Activated CD8-positive, alpha-beta T cell treated with anti-CD3 and anti-CD28 coated beads, Interleukin-2, amount 10 ng/mL, durations not matched to agents 7 days and 5 days (primary cell): ENCODE results near the gene MTERF4. TPM values are rescaled to one million over a fixed set of nuclear protein-coding genes. Genes with fewer than 3 reads are reported as not detected.

Experiments
- ATAC-seq: fragments of 150-1000 bp; cut with Tn5 transposase; one replicate; pipeline ENCODE4 v1.10.0; 2021; ENCODE audit warnings: moderate library complexity
- CTCF ChIA-PET: fragments of 350-600 bp; sonication (Branson Sonifier 250); formaldehyde crosslinking; loops from one replicate; lab custom pipeline; 2021; ENCODE audit warnings: antibody characterized with exemption; lab: Charles Lee
- POLR2A ChIA-PET: fragments of 350-600 bp; sonication (Branson Sonifier 250); formaldehyde crosslinking; loops from one replicate; lab custom pipeline; 2021; ENCODE audit warnings: antibody characterized with exemption; lab: Charles Lee
- DNase-seq: peaks from one replicate; pipeline ENCODE4 v3.0.0-alpha.2; 2020
- H3K27ac Mint-ChIP-seq: one replicate; pipeline ENCODE4 v1.8.0; 2021; ENCODE audit warnings: mild to moderate bottlenecking, mixed read lengths
- H3K27me3 Mint-ChIP-seq: one replicate; pipeline ENCODE4 v1.8.0; 2021; ENCODE audit warnings: low read depth, mixed read lengths
- H3K36me3 Mint-ChIP-seq: one replicate; pipeline ENCODE4 v1.8.0; 2021; ENCODE audit warnings: low read depth, mixed read lengths
- H3K4me1 Mint-ChIP-seq: one replicate; pipeline ENCODE4 v1.8.0; 2021; ENCODE audit warnings: low read depth, mixed read lengths
- H3K4me3 Mint-ChIP-seq: one replicate; pipeline ENCODE4 v1.8.0; 2021; ENCODE audit warnings: mild to moderate bottlenecking, mixed read lengths
- H3K9me3 Mint-ChIP-seq: one replicate; pipeline ENCODE4 v1.8.0; 2022; ENCODE audit warnings: mixed read lengths; ENCODE audit not compliant: insufficient read depth
- total RNA-seq, 2 experiments: library from RNA; stranded (reverse); gene quantifications; one replicate each; pipeline ENCODE4 v1.2.3, GENCODE V29; 2021

MTERF4 gene
- 10 to 100 TPM; 24.1 to 26.3 TPM for total RNA-seq

- H3K27me3 Mint-ChIP-seq = no peaks in the 10 kb centered on the region
- peaks cover 28% of the 10 kb centered on the region for H3K36me3 Mint-ChIP-seq
- CTCF ChIA-PET = interaction anchor here (0.9 to 2.1 kb wide), 4 partner anchors 13 to 49 kb away, joined by 3 to 8 read pairs (median 6); partner anchors contain the start of gene PPP1R7
- peak within 1 kb of the TSS; percentile 96 for H3K4me3 Mint-ChIP-seq
- peak within 1 kb of the TSS; percentile 98 for H3K27ac Mint-ChIP-seq
- peaks cover 41% of the 10 kb centered on the region for H3K4me1 Mint-ChIP-seq
- peak; percentile 89 for DNase-seq
- ATAC-seq = peak; percentile 97
- POLR2A ChIA-PET = interaction anchor here (0.5 to 2.0 kb wide), 8 partner anchors 8 to 478 kb away, joined by 3 to 18 read pairs (median 6); partner anchors contain the start of genes PASK and PPP1R7
- no peaks in the 10 kb centered on the region for H3K9me3 Mint-ChIP-seq
Measured at GRCh38 chr2:241102239-241102803, at the start of gene MTERF4. Gene MTERF4, minus strand, starts transcription at chr2:241102287. Its CDS starts 14 bp downstream, at chr2:241102273.

- Mint-ChIP-seq H3K9me3 (no peaks in the 10 kb centered on the region), H3K4me3 (peak overlapping the region; percentile 96), H3K4me1 (peaks cover 36% of the 10 kb centered on the region), H3K27ac (peak overlapping the region; percentile 91), H3K27me3 (no peaks in the 10 kb centered on the region), H3K36me3 (peaks cover 16% of the 10 kb centered on the region)
- POLR2A ChIA-PET = interaction anchor here (0.6 to 5.1 kb wide), 7 partner anchors 11 to 49 kb away, joined by 3 to 37 read pairs (median 5); partner anchors contain the start of gene MTERF4
- CTCF ChIA-PET = interaction anchor here (0.7 to 4.4 kb wide), 6 partner anchors 12 to 73 kb away, joined by 3 to 30 read pairs (median 3); partner anchors contain the start of gene MTERF4
- ATAC-seq (no peak), DNase-seq (no peak)
Measured at GRCh38 chr2:241150660-241151530, 48.8 kb upstream of the MTERF4 start.

- peaks cover 36% of the 10 kb centered on the region for H3K4me1 Mint-ChIP-seq
Measured at GRCh38 chr2:241149925-241150659, 48.0 kb upstream of the MTERF4 start, which contains the start of gene PPP1R7. Gene PPP1R7, plus strand, starts transcription at chr2:241150467. Its CDS starts 29 bp downstream, at chr2:241150496.

GRCh38 chr2:241149675-241149924, 47.5 kb upstream of the MTERF4 start:
- Mint-ChIP-seq H3K9me3 (no peaks in the 10 kb centered on the region), H3K27me3 (no peaks in the 10 kb centered on the region), H3K27ac (peak overlapping the region; percentile 91), H3K4me1 (peaks cover 36% of the 10 kb centered on the region), H3K36me3 (peaks cover 12% of the 10 kb centered on the region), H3K4me3 (peak overlapping the region; percentile 96)
- ChIA-PET CTCF (interaction anchor here (0.7 to 4.4 kb wide), 7 partner anchors 18 to 710 kb away, joined by 3 to 30 read pairs (median 3); no protein-coding TSS in a partner anchor), POLR2A (interaction anchor here (0.6 to 5.1 kb wide), 10 partner anchors 10 to 141 kb away, joined by 3 to 37 read pairs (median 4); partner anchors contain the start of gene MTERF4)
- ATAC-seq (peak; percentile 38), DNase-seq (no peak)

More at GRCh38 chr2:241149925-241150659, 48.0 kb upstream of the MTERF4 start, which contains the start of gene PPP1R7:
- peak within 1 kb of the TSS; percentile 96 for H3K4me3 Mint-ChIP-seq
- DNase-seq = peak; percentile 96
- peak; percentile 83 for ATAC-seq
- ChIA-PET CTCF (interaction anchor here (0.8 to 4.4 kb wide), 8 partner anchors 18 to 710 kb away, joined by 3 to 30 read pairs (median 3); partner anchors contain the start of gene MTERF4), POLR2A (interaction anchor here (0.6 to 5.1 kb wide), 10 partner anchors 10 to 141 kb away, joined by 3 to 37 read pairs (median 4); partner anchors contain the start of gene MTERF4)
- peaks cover 14% of the 10 kb centered on the region for H3K36me3 Mint-ChIP-seq
- no peaks in the 10 kb centered on the region for H3K27me3 Mint-ChIP-seq
- no peaks in the 10 kb centered on the region for H3K9me3 Mint-ChIP-seq
- peak within 1 kb of the TSS; percentile 91 for H3K27ac Mint-ChIP-seq

- no peaks in the 10 kb centered on the region for H3K27me3 Mint-ChIP-seq
- ChIA-PET CTCF (interaction anchor here (0.7 to 4.4 kb wide), 8 partner anchors 17 to 711 kb away, joined by 3 to 30 read pairs (median 3); no protein-coding TSS in a partner anchor), POLR2A (interaction anchor here (0.6 to 5.1 kb wide), 8 partner anchors 11 to 140 kb away, joined by 3 to 37 read pairs (median 5); partner anchors contain the start of gene MTERF4)
- DNase-seq (peak; percentile 97), ATAC-seq (peak; percentile 85)
- no peaks in the 10 kb centered on the region for H3K9me3 Mint-ChIP-seq
- peak within 1 kb of the TSS; percentile 96 for H3K4me3 Mint-ChIP-seq
- peak within 1 kb of the TSS; percentile 91 for H3K27ac Mint-ChIP-seq
- peaks cover 12% of the 10 kb centered on the region for H3K36me3 Mint-ChIP-seq
- peaks cover 36% of the 10 kb centered on the region for H3K4me1 Mint-ChIP-seq
Measured at GRCh38 chr2:241148891-241149674, 47.0 kb upstream of the MTERF4 start, which contains the start of gene PASK. Gene PASK, minus strand, starts transcription at chr2:241149472. Its CDS starts 6,440 bp downstream, at chr2:241143032.

GRCh38 chr2:241148239-241148638, 46.2 kb upstream of the MTERF4 start:
- ATAC-seq (no peak), DNase-seq (no peak)
- POLR2A ChIA-PET = interaction anchor here (5.1 kb wide), 1 partner anchor 37 kb away, joined by 37 read pairs; no protein-coding TSS in a partner anchor
- Mint-ChIP-seq H3K27ac (peak overlapping the region; percentile 72), H3K4me1 (peaks cover 32% of the 10 kb centered on the region), H3K9me3 (no peaks in the 10 kb centered on the region), H3K4me3 (peak overlapping the region; percentile 96), H3K27me3 (no peaks in the 10 kb centered on the region), H3K36me3 (peaks cover 7% of the 10 kb centered on the region)
- CTCF ChIA-PET = interaction anchor here (1.1 to 4.4 kb wide), 2 partner anchors 24 to 71 kb away, joined by 4 to 30 read pairs; no protein-coding TSS in a partner anchor

GRCh38 chr2:241147336-241147735, 45.2 kb upstream of the MTERF4 start:
- ChIA-PET CTCF (interaction anchor here (1.2 kb wide), 1 partner anchor 70 kb away, joined by 3 read pairs; no protein-coding TSS in a partner anchor), POLR2A (interaction anchor here (1.0 to 5.1 kb wide), 2 partner anchors 23 to 36 kb away, joined by 4 to 37 read pairs; no protein-coding TSS in a partner anchor)
- DNase-seq = no peak
- H3K27me3 Mint-ChIP-seq = no peaks in the 10 kb centered on the region
- H3K27ac Mint-ChIP-seq = no peak overlapping the region
- H3K9me3 Mint-ChIP-seq = no peaks in the 10 kb centered on the region
- no peak overlapping the region for H3K4me3 Mint-ChIP-seq
- H3K36me3 Mint-ChIP-seq = peaks cover 8% of the 10 kb centered on the region
- ATAC-seq = no peak
- peaks cover 29% of the 10 kb centered on the region for H3K4me1 Mint-ChIP-seq

GRCh38 chr2:241146286-241146685, 44.2 kb upstream of the MTERF4 start:
- ChIA-PET POLR2A (interaction anchor here (0.6 to 1.0 kb wide), 2 partner anchors 10 to 22 kb away, joined by 3 to 4 read pairs; no protein-coding TSS in a partner anchor), CTCF (interaction anchor here (1.2 to 1.4 kb wide), 2 partner anchors 68 to 69 kb away, joined by 3 to 4 read pairs; no protein-coding TSS in a partner anchor)
- no peak for DNase-seq
- peaks cover 6% of the 10 kb centered on the region for H3K36me3 Mint-ChIP-seq
- ATAC-seq = no peak
- no peak overlapping the region for H3K4me3 Mint-ChIP-seq
- H3K27ac Mint-ChIP-seq = no peak overlapping the region
- H3K4me1 Mint-ChIP-seq = peaks cover 19% of the 10 kb centered on the region
- H3K9me3 Mint-ChIP-seq = no peaks in the 10 kb centered on the region
- no peaks in the 10 kb centered on the region for H3K27me3 Mint-ChIP-seq

GRCh38 chr2:241142593-241142992, 40.5 kb upstream of the MTERF4 start:
- ChIA-PET CTCF (no interaction called here), POLR2A (no interaction called here)
- Mint-ChIP-seq H3K4me3 (no peak overlapping the region), H3K4me1 (no peaks in the 10 kb centered on the region), H3K27me3 (no peaks in the 10 kb centered on the region), H3K36me3 (peaks cover 2% of the 10 kb centered on the region), H3K27ac (no peak overlapping the region), H3K9me3 (no peaks in the 10 kb centered on the region)
- no peak for DNase-seq
- ATAC-seq = no peak

- H3K27ac Mint-ChIP-seq = no peak overlapping the region
- H3K4me3 Mint-ChIP-seq = no peak overlapping the region
- H3K36me3 Mint-ChIP-seq = peaks cover 2% of the 10 kb centered on the region
- no peaks in the 10 kb centered on the region for H3K9me3 Mint-ChIP-seq
- ChIA-PET POLR2A (no interaction called here), CTCF (no interaction called here)
- ATAC-seq (no peak), DNase-seq (no peak)
- no peaks in the 10 kb centered on the region for H3K27me3 Mint-ChIP-seq
- no peaks in the 10 kb centered on the region for H3K4me1 Mint-ChIP-seq
Measured at GRCh38 chr2:241142063-241142462, 40.0 kb upstream of the MTERF4 start.
